GOT3 (cell line): ENCODE data around the gene CCN2.
"Not testable (repeated sequence)": the region's sequence is repeated elsewhere in the genome, so short reads cannot be mapped to it uniquely, and the experiment has no call there.

ENCODE experiments used
- DNase-seq: peaks from one replicate; lab custom pipeline; 2025; ENCODE audit warnings: mixed read lengths; lab: John Stamatoyannopoulos, UW

The CCN2 gene

GRCh38 chr6:131909408-131910218 lies 41.6 kb downstream of the CCN2 start:
- peak; percentile 16 for DNase-seq

GRCh38 chr6:131908787-131909186 lies 42.4 kb downstream of the CCN2 start:
- not testable (repeated sequence) for DNase-seq

GRCh38 chr6:131903734-131904133 lies 47.4 kb downstream of the CCN2 start:
- not testable (repeated sequence) for DNase-seq

- DNase-seq: not testable (repeated sequence)
Measured at GRCh38 chr6:131901326-131901873, 49.8 kb downstream of the CCN2 start.

- no peak for DNase-seq
Measured at GRCh38 chr6:131900231-131900630, 50.9 kb downstream of the CCN2 start.

GRCh38 chr6:131898718-131899117 lies 52.5 kb downstream of the CCN2 start:
- no peak for DNase-seq
